Vagina (tissue), 2 donors: ENCODE results near the gene TPRN.

Experiments used
- POLR2A ChIP-seq, 2 donors: fragments of 450-650 bp; IDR thresholded peaks; one replicate each; pipeline ENCODE4 v1.6.1; 2017; ENCODE audit warnings: antibody characterized with exemption in 2 of 2, mild to moderate bottlenecking in 2 of 2, moderate library complexity in 2 of 2
- TF ChIP-seq, protein P1 (sequence below), 3 experiments: fragments of 450-650 bp in 2 of 3; fragments of 200-600 bp in 1 of 3; sonication (generic) in 1 of 3; IDR thresholded peaks; one replicate each; pipeline ENCODE4 v1.5.1; 2017 to 2019; ENCODE audit warnings: antibody characterized with exemption in 3 of 3, mild to moderate bottlenecking in 2 of 3, moderate library complexity in 2 of 3

GRCh38 chr9:137159105-137160053, 41.2 kb downstream of the TPRN start:
- TF ChIP-seq, protein P1, sequence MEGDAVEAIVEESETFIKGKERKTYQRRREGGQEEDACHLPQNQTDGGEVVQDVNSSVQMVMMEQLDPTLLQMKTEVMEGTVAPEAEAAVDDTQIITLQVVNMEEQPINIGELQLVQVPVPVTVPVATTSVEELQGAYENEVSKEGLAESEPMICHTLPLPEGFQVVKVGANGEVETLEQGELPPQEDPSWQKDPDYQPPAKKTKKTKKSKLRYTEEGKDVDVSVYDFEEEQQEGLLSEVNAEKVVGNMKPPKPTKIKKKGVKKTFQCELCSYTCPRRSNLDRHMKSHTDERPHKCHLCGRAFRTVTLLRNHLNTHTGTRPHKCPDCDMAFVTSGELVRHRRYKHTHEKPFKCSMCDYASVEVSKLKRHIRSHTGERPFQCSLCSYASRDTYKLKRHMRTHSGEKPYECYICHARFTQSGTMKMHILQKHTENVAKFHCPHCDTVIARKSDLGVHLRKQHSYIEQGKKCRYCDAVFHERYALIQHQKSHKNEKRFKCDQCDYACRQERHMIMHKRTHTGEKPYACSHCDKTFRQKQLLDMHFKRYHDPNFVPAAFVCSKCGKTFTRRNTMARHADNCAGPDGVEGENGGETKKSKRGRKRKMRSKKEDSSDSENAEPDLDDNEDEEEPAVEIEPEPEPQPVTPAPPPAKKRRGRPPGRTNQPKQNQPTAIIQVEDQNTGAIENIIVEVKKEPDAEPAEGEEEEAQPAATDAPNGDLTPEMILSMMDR (IDR thresholded peaks at IDR 0.05), result no peak
- no peak for TF ChIP-seq POLR2A (IDR thresholded peaks at IDR 0.05)
